Measurements from ENCODE around the gene GPR37. TPM values are rescaled to one million over a fixed set of nuclear protein-coding genes. Genes with fewer than 3 reads are reported as not detected.

The GPR37 gene
- polyA plus RNA-seq, 1 of the 3 experiments (the other 2 are of a cell fraction) = 0.03 TPM

DNA sequence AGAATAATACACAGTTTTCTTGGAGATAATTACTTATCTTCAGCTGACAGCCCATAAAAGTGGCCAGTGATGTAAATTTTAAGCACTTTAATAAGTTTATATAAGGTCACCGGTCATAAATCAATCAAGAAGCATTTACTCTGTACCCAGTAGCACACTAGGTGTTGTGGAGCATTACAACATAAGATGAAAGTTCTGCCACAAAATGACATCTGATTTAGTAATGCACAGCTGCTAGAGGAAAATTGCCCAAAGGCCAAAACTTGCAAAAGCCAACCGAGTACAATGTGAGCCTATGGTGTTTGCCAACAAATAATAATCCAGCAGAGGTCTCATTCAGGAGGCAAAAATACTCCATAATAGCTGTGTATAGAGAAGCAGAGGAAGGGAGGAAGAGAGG is 63.6 kb downstream of the GPR37 start:
- no peaks in the 10 kb centered on the region for H3K36me3 ChIP-seq (replicated peaks in 1 of 2; ENCODE audit: control insufficient read depth in 1 of 2, insufficient read depth in 2 of 2, low read length in 1 of 2)
- H3F3A ChIP-seq (replicated peaks; ENCODE audit: insufficient read depth) = no peaks in the 10 kb centered on the region
- no peaks in the 10 kb centered on the region for H3K9me2 ChIP-seq
- no peak for DNase-seq
- no peaks in the 10 kb centered on the region; a peak in 1 of 4 replicates for H3K4me1 ChIP-seq (ENCODE audit: control insufficient read depth in 1 of 2, insufficient read depth in 2 of 2, low read depth in 1 of 2, low read length in 1 of 2)
- H3K27me3 ChIP-seq (ENCODE audit: insufficient read depth) = no peaks in the 10 kb centered on the region
- CTCF ChIA-PET = interaction anchor here (0.8 to 1.2 kb wide), 3 partner anchors 9 to 84 kb away, joined by 3 to 4 read pairs (median 3); no protein-coding TSS in a partner anchor
- TF ChIP-seq, protein P1, sequence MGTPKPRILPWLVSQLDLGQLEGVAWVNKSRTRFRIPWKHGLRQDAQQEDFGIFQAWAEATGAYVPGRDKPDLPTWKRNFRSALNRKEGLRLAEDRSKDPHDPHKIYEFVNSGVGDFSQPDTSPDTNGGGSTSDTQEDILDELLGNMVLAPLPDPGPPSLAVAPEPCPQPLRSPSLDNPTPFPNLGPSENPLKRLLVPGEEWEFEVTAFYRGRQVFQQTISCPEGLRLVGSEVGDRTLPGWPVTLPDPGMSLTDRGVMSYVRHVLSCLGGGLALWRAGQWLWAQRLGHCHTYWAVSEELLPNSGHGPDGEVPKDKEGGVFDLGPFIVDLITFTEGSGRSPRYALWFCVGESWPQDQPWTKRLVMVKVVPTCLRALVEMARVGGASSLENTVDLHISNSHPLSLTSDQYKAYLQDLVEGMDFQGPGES (IDR thresholded peaks at IDR 0.05; ENCODE audit: low read depth, low read length) = no peak
- TF ChIP-seq REST (IDR thresholded peaks at IDR 0.05; ENCODE audit: low read depth, low read length) (no peak), POLR2AphosphoS5 (IDR thresholded peaks at IDR 0.05; ENCODE audit: low read depth, low read length) (no peak), FOSL2 (IDR thresholded peaks at IDR 0.05; ENCODE audit: borderline replicate concordance, low read depth) (no peak), JUND (IDR thresholded peaks at IDR 0.05) (no peak), ELF1 (IDR thresholded peaks at IDR 0.05) (no peak), TAF1 (IDR thresholded peaks at IDR 0.05; ENCODE audit: borderline replicate concordance, low read depth, low read length) (no peak), YY1 (IDR thresholded peaks at IDR 0.05; ENCODE audit: low read depth) (no peak), MXI1 (IDR thresholded peaks at IDR 0.05; ENCODE audit: low read depth, low read length) (no peak), SIN3A (IDR thresholded peaks at IDR 0.05; ENCODE audit: borderline replicate concordance, low read depth, low read length) (no peak), GATA2 (CRISPR knock-in tag; IDR thresholded peaks at IDR 0.05) (no peak), RCOR1 (IDR thresholded peaks at IDR 0.05; ENCODE audit: low read length) (no peak), NRF1 (IDR thresholded peaks at IDR 0.05; ENCODE audit: low read depth, low read length) (no peak), RFX5 (IDR thresholded peaks at IDR 0.05; ENCODE audit: low read length) (no peak), RAD21 (IDR thresholded peaks at IDR 0.05; ENCODE audit: low read length) (no peak)
- no peak overlapping the region for H2AFZ ChIP-seq (ENCODE audit: low read depth)
- H3K79me2 ChIP-seq (ENCODE audit: insufficient read depth) = no peaks in the 10 kb centered on the region
- no peak overlapping the region for H3K27ac ChIP-seq (ENCODE audit: low read depth in 2 of 2, low read length in 1 of 2)
- POLR2A ChIA-PET = no interaction called here
- no peaks in the 10 kb centered on the region for H4K20me1 ChIP-seq (ENCODE audit: insufficient read depth)
- no peak overlapping the region for H3K9ac ChIP-seq
- H3K4me2 ChIP-seq = no peak overlapping the region
- H3K9me3 ChIP-seq = no peaks in the 10 kb centered on the region
- 26% methylated on average over 2 of the region's 2 CpGs for WGBS (ENCODE audit: low lambda C conversion rate)
- H3K4me3 ChIP-seq (ENCODE audit: low read depth in 2 of 2, low read length in 1 of 2) = no peak overlapping the region

- Histone ChIP-seq H3K27ac (ENCODE audit: low read depth in 2 of 2, low read length in 1 of 2) (no peak overlapping the region), H3K9me3 (no peaks in the 10 kb centered on the region), H3K9me2 (no peaks in the 10 kb centered on the region), H3K36me3 (replicated peaks in 1 of 2; ENCODE audit: control insufficient read depth in 1 of 2, insufficient read depth in 2 of 2, low read length in 1 of 2) (no peaks in the 10 kb centered on the region), H3K4me1 (ENCODE audit: control insufficient read depth in 1 of 2, insufficient read depth in 2 of 2, low read depth in 1 of 2, low read length in 1 of 2) (no peaks in the 10 kb centered on the region; a peak in 1 of 4 replicates), H3K4me2 (no peak overlapping the region), H4K20me1 (ENCODE audit: insufficient read depth) (no peaks in the 10 kb centered on the region), H3K27me3 (ENCODE audit: insufficient read depth) (no peaks in the 10 kb centered on the region), H3K9ac (no peak overlapping the region), H3F3A (replicated peaks; ENCODE audit: insufficient read depth) (no peaks in the 10 kb centered on the region), H2AFZ (ENCODE audit: low read depth) (no peak overlapping the region), H3K79me2 (ENCODE audit: insufficient read depth) (no peaks in the 10 kb centered on the region), H3K4me3 (ENCODE audit: low read depth in 2 of 2, low read length in 1 of 2) (no peak overlapping the region)
- POLR2A ChIA-PET = no interaction called here
- DNase-seq = no peak
- TF ChIP-seq GATA2 (CRISPR knock-in tag; IDR thresholded peaks at IDR 0.05) (no peak), NRF1 (IDR thresholded peaks at IDR 0.05; ENCODE audit: low read depth, low read length) (no peak), USF2 (IDR thresholded peaks at IDR 0.05; ENCODE audit: borderline replicate concordance, low read depth, low read length) (no peak)
- 46% methylated on average over 3 of the region's 3 CpGs for WGBS (ENCODE audit: low lambda C conversion rate)
- CTCF ChIA-PET = no interaction called here
Measured at GRCh38 chr7:124700655-124701054, 64.9 kb downstream of the GPR37 start.

Data from SK-N-SH (cell line).